OCI-LY7 (cell line): ENCODE measurements around the gene VAT1L. TPM values are rescaled to one million over a fixed set of nuclear protein-coding genes. Genes with fewer than 3 reads are reported as not detected.

Source experiments
- BruUV-seq: library from RNA; stranded (reverse); fragments of 400-500 nt; replicated peaks from 2 replicates; lab custom pipeline; 2021; lab: Mats Ljungman, UMichigan
- CTCF ChIA-PET: fragments of 300-600 bp; sonication (Branson Sonifier 250); formaldehyde crosslinking; loops from one replicate; lab custom pipeline; 2022; ENCODE audit warnings: antibody characterized with exemption; ENCODE audit not compliant: unreplicated experiment; lab: Charles Lee
- POLR2A ChIA-PET: fragments of 300-600 bp; sonication (Branson Sonifier 250); formaldehyde crosslinking; loops from one replicate; lab custom pipeline; 2022; ENCODE audit warnings: antibody characterized with exemption; lab: Charles Lee
- DNase-seq: peaks from one replicate; pipeline ENCODE4 v3.0.0-alpha.2; 2015; ENCODE audit warnings: low spot score
- H2AFZ ChIP-seq: fragments of 200-600 bp; sonication (generic), shearing (Covaris generic); 2 replicates; pipeline ENCODE4 v1.6.1; 2014; ENCODE audit warnings: mild to moderate bottlenecking, antibody characterized with exemption, low read length, moderate library complexity
- H3K27ac ChIP-seq: fragments of 200-600 bp; sonication (generic); 2 replicates; pipeline ENCODE4 v1.5.1; 2014; ENCODE audit warnings: mixed run types, low read depth, mild to moderate bottlenecking, moderate library complexity, low read length, inconsistent platforms; ENCODE audit not compliant: poor library complexity, severe bottlenecking
- H3K36me3 ChIP-seq: fragments of 200-600 bp; sonication (generic); 2 replicates; pipeline ENCODE4 v1.6.1; 2014; ENCODE audit warnings: mild to moderate bottlenecking, antibody characterized with exemption, low read length, moderate library complexity, mixed read lengths; ENCODE audit not compliant: insufficient read depth
- H3K4me1 ChIP-seq: fragments of 200-600 bp; sonication (generic); 2 replicates; pipeline ENCODE4 v1.5.1; 2014; ENCODE audit warnings: mild to moderate bottlenecking, low read length; ENCODE audit not compliant: insufficient read depth, poor library complexity, severe bottlenecking
- H3K4me2 ChIP-seq: fragments of 200-600 bp; sonication (generic); 2 replicates; pipeline ENCODE4 v1.6.1; 2014; ENCODE audit warnings: mild to moderate bottlenecking, low read length
- H3K4me3 ChIP-seq: fragments of 200-600 bp; sonication (generic); 2 replicates; pipeline ENCODE4 v1.5.1; 2014; ENCODE audit warnings: mild to moderate bottlenecking, low read depth, low read length; ENCODE audit not compliant: poor library complexity, severe bottlenecking
- H3K79me2 ChIP-seq: fragments of 200-600 bp; sonication (generic); 2 replicates; pipeline ENCODE4 v1.6.1; 2016; ENCODE audit warnings: low read depth, mild to moderate bottlenecking, low read length, moderate library complexity, mixed read lengths; ENCODE audit not compliant: insufficient read depth
- H3K9me2 ChIP-seq: fragments of 200-600 bp; sonication (generic); 2 replicates; pipeline ENCODE4 v1.6.1; 2016; ENCODE audit warnings: mild to moderate bottlenecking, low read length, mixed read lengths; ENCODE audit not compliant: insufficient read depth
- H3K9me3 ChIP-seq: fragments of 200-600 bp; sonication (generic); 2 replicates; pipeline ENCODE4 v1.6.1; 2014; ENCODE audit warnings: mild to moderate bottlenecking, mixed run types, low read length, mixed read lengths
- H4K20me1 ChIP-seq: fragments of 200-600 bp; sonication (generic); 2 replicates; pipeline ENCODE4 v1.6.1; 2014; ENCODE audit warnings: mild to moderate bottlenecking, antibody characterized with exemption, low read length, moderate library complexity, mixed read lengths; ENCODE audit not compliant: insufficient read depth
- EZH2phosphoT487 ChIP-seq: fragments of 200-600 bp; sonication (generic); IDR thresholded peaks from 2 replicates; pipeline ENCODE4 v1.6.1; 2018; ENCODE audit warnings: low read depth, borderline replicate concordance, mild to moderate bottlenecking, mixed run types, antibody characterized with exemption, low read length, moderate library complexity, mixed read lengths
- intact Hi-C: fragments of 100-400 bp; cut with micrococcal nuclease; formaldehyde crosslinking; loops from one replicate; pipeline ENCODE4 v1.10.0; 2022; ENCODE audit not compliant: unreplicated experiment
- total RNA-seq, 2 experiments: library from RNA; depleted of rRNA in 1 of 2; stranded (reverse); fragments of >200 nt in 1 of 2; shearing (Covaris generic) in 1 of 2; gene quantifications; 2 replicates each; pipeline ENCODE4 v1.2.3, GENCODE V29; 2014 to 2022
- TF ChIP-seq, protein P1 (sequence below): fragments of 200-600 bp; sonication (generic); conservative IDR thresholded peaks from 2 replicates; pipeline ENCODE4 v1.5.1; 2014; ENCODE audit warnings: mild to moderate bottlenecking, antibody characterized with exemption, low read length, moderate library complexity, mixed read lengths

VAT1L gene
- total RNA-seq, 2 experiments from 2014 or later = not detected

DNA sequence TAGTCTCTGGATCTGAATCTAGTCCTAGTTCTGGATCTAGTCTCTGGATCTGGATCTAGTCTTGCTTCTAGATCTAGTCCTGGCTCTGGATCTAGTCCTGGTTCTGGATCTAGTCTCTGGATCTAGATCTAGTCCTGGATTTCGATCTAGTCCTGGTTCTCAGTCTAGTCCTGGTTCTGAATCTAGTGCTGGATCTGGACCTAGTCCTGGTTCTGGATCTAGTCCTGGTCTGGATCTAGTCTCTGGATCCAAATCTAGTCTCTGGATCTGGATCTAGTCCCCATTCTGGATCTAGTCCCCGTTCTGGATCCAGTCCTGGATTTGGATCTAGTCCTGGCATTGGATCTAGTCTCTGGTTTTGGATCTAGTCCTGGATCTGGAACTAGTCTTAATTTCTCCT lies 29.9 kb upstream of the VAT1L start:
- no peak overlapping the region for H3K4me3 ChIP-seq
- POLR2A ChIA-PET = no interaction called here
- H3K79me2 ChIP-seq = no peaks in the 10 kb centered on the region
- intact Hi-C loops = no loop called here
- H3K27ac ChIP-seq = no peak overlapping the region
- no peaks in the 10 kb centered on the region for H3K9me2 ChIP-seq
- no peak overlapping the region for H2AFZ ChIP-seq
- CTCF ChIA-PET = no interaction called here
- no peaks in the 10 kb centered on the region for H3K4me1 ChIP-seq
- no peaks in the 10 kb centered on the region for H4K20me1 ChIP-seq
- H3K9me3 ChIP-seq = no peaks in the 10 kb centered on the region
- BruUV-seq = no TSS peak
- H3K4me2 ChIP-seq = no peak overlapping the region
- DNase-seq = no peak
- TF ChIP-seq, protein P1, sequence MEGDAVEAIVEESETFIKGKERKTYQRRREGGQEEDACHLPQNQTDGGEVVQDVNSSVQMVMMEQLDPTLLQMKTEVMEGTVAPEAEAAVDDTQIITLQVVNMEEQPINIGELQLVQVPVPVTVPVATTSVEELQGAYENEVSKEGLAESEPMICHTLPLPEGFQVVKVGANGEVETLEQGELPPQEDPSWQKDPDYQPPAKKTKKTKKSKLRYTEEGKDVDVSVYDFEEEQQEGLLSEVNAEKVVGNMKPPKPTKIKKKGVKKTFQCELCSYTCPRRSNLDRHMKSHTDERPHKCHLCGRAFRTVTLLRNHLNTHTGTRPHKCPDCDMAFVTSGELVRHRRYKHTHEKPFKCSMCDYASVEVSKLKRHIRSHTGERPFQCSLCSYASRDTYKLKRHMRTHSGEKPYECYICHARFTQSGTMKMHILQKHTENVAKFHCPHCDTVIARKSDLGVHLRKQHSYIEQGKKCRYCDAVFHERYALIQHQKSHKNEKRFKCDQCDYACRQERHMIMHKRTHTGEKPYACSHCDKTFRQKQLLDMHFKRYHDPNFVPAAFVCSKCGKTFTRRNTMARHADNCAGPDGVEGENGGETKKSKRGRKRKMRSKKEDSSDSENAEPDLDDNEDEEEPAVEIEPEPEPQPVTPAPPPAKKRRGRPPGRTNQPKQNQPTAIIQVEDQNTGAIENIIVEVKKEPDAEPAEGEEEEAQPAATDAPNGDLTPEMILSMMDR = no peak
- TF ChIP-seq EZH2phosphoT487 = no peak
- no peaks in the 10 kb centered on the region for H3K36me3 ChIP-seq

DNA sequence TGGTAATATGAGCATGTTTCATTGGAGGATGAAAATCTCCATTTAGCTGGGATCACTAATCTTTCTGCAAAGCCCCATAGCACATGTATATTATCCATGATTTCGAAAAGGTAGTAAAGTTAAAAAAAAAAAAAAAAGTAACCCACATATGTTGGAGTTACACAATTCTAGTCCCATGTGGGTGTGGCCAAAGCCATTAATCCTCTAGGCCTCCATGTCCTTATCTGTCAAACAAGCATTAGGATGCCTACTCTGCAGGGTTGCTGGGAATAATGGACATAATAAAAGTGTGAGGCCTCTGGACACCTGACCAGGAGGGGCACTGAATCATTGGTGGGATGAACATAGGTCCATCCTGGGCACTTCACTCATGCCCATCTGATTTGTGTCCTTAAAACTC lies 29.2 kb upstream of the VAT1L start:
- Histone ChIP-seq H4K20me1 (no peaks in the 10 kb centered on the region), H3K9me3 (no peaks in the 10 kb centered on the region), H3K36me3 (no peaks in the 10 kb centered on the region), H3K4me1 (no peaks in the 10 kb centered on the region), H2AFZ (no peak overlapping the region), H3K9me2 (no peaks in the 10 kb centered on the region), H3K27ac (no peak overlapping the region), H3K4me3 (no peak overlapping the region), H3K79me2 (no peaks in the 10 kb centered on the region), H3K4me2 (no peak overlapping the region)
- no peak for DNase-seq
- ChIA-PET POLR2A (no interaction called here), CTCF (no interaction called here)
- no peak for TF ChIP-seq EZH2phosphoT487
- TF ChIP-seq, protein P1 = no peak
- no TSS peak for BruUV-seq
- intact Hi-C loops = no loop called here

DNA sequence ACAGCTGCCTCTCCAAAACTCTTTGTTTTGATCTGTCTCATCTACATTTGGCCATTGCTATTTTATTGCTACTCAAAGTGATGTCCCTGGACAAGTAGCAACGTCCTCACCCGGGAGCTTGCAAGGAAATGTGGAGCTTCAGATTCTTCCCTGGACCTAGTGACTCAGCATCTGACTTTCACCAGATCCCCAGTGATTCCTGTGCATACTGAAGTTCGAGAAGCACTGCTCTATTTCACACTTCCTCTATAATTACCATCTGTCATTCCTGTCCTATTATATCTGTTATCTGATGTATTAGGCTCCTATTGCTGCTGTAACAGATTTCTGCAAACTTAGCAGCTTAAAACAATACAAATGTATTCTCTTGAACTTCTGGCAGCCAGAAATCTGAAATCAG lies 28.5 kb upstream of the VAT1L start:
- H3K4me1 ChIP-seq = no peaks in the 10 kb centered on the region
- no peaks in the 10 kb centered on the region for H4K20me1 ChIP-seq
- no peaks in the 10 kb centered on the region for H3K79me2 ChIP-seq
- H3K4me2 ChIP-seq = no peak overlapping the region
- BruUV-seq = no TSS peak
- no peak overlapping the region for H3K27ac ChIP-seq
- CTCF ChIA-PET = no interaction called here
- no peak overlapping the region for H2AFZ ChIP-seq
- TF ChIP-seq, protein P1 = no peak
- TF ChIP-seq EZH2phosphoT487 = no peak
- no peaks in the 10 kb centered on the region for H3K36me3 ChIP-seq
- DNase-seq = no peak
- no peaks in the 10 kb centered on the region for H3K9me3 ChIP-seq
- H3K4me3 ChIP-seq = no peak overlapping the region
- POLR2A ChIA-PET = no interaction called here
- intact Hi-C loops = no loop called here
- no peaks in the 10 kb centered on the region for H3K9me2 ChIP-seq
